Measurements from ENCODE around the gene TMEM259. TPM values are rescaled to one million over a fixed set of nuclear protein-coding genes. Genes with fewer than 3 reads are reported as not detected.

The TMEM259 gene
- total RNA-seq, 2 experiments from 2014 or later, result 388 to 390 TPM

- intact Hi-C loops (cut with DNase I, micrococcal nuclease), result no loop called here
- Histone ChIP-seq H3K27me3 (ENCODE audit: control insufficient read depth in 1 of 2, insufficient read depth in 2 of 2, low read length in 2 of 2) (peaks cover 0 to 15% of the 10 kb centered on the region in 2 experiments), H3K27ac (ENCODE audit: low read depth in 1 of 2, low read length in 2 of 2) (no peak overlapping the region), H3K36me3 (ENCODE audit: insufficient read depth, low read length) (peaks cover 37% of the 10 kb centered on the region), H3K4me3 (ENCODE audit: low read length) (no peak overlapping the region), H3K9me3 (ENCODE audit: control insufficient read depth in 1 of 2, insufficient read depth in 1 of 2, low read length in 2 of 2) (no peaks in the 10 kb centered on the region), H3K4me1 (ENCODE audit: insufficient read depth, low read length) (peaks cover 23% of the 10 kb centered on the region)
- peaks cover 8% of the 10 kb centered on the region for H3K27me3 Mint-ChIP-seq
- peaks cover 8% of the 10 kb centered on the region for H3K4me1 Mint-ChIP-seq (ENCODE audit: low read depth)
- no peak for DNase-seq
- ChIA-PET POLR2A (no interaction called here), CTCF (no interaction called here)
- H3K4me3 Mint-ChIP-seq, result no peak overlapping the region
- no peak for TF ChIP-seq CTCF (IDR thresholded peaks at IDR 0.05)
- no peak for ATAC-seq (ENCODE audit: poor library complexity)
- no peak overlapping the region for H3K27ac Mint-ChIP-seq
- no peaks in the 10 kb centered on the region for H3K9me3 Mint-ChIP-seq
- H3K36me3 Mint-ChIP-seq (ENCODE audit: low read depth), result peaks cover 23% of the 10 kb centered on the region
These were observed 28.3 kb downstream of the TMEM259 start for GRCh38 chr19:992670-993055.

- Mint-ChIP-seq H3K27ac (no peak overlapping the region), H3K4me3 (no peak overlapping the region), H3K9me3 (no peaks in the 10 kb centered on the region), H3K36me3 (ENCODE audit: low read depth) (peaks cover 23% of the 10 kb centered on the region), H3K4me1 (ENCODE audit: low read depth) (peaks cover 8% of the 10 kb centered on the region), H3K27me3 (peaks cover 7% of the 10 kb centered on the region)
- no peak for TF ChIP-seq CTCF (IDR thresholded peaks at IDR 0.05)
- POLR2A ChIA-PET, result no interaction called here
- Histone ChIP-seq H3K9me3 (ENCODE audit: control insufficient read depth in 1 of 2, insufficient read depth in 1 of 2, low read length in 2 of 2) (no peaks in the 10 kb centered on the region), H3K4me1 (ENCODE audit: insufficient read depth, low read length) (peaks cover 20% of the 10 kb centered on the region), H3K36me3 (ENCODE audit: insufficient read depth, low read length) (peaks cover 41% of the 10 kb centered on the region), H3K27ac (ENCODE audit: low read depth in 1 of 2, low read length in 2 of 2) (no peak overlapping the region), H3K4me3 (ENCODE audit: low read length) (no peak overlapping the region), H3K27me3 (ENCODE audit: control insufficient read depth in 1 of 2, insufficient read depth in 2 of 2, low read length in 2 of 2) (peaks cover 0 to 10% of the 10 kb centered on the region in 2 experiments)
- intact Hi-C loops (cut with DNase I, micrococcal nuclease), result no loop called here
- no peak for DNase-seq
- ATAC-seq (ENCODE audit: poor library complexity), result no peak
- CTCF ChIA-PET, result no interaction called here
These were observed 28.8 kb downstream of the TMEM259 start for GRCh38 chr19:991932-992669.

DNA sequence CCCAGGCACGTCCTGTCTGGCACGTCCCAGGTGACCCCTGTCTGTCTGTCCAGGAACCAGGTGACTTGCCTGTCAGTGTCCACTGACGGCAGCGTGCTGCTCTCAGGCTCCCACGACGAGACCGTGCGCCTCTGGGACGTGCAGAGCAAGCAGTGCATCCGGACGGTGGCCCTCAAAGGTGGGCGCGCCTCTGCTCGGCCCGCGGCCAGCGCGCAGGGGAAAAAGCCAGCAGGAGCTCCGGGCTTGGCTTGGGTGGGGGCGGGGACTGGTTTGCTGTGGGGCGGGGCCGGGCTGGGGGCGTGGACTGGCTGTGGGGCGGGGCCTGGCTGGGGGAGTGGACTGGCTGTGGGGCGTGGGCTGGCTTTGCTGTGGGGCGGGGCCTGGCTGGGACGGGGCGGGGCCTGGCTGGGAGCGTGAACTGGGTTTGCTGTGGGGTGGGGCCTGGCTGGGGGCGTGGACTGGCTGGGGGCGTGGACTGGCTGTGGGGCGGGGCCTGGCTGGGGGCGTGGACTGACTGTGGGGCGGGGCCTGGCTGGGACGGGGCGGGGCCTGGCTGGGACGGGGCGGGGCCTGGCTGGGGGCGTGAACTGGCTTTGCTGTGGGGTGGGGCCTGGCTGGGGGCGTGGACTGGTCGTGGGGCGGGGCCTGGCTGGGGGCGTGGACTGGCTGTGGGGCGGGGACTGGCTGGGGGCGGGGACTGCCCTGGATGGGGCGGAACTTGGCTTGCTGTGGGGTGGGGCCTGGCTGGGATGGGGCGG lies 29.6 kb downstream of the TMEM259 start:
- H3K27ac Mint-ChIP-seq, result no peak overlapping the region
- DNase-seq, result peak; percentile 19 to 79 (median 46)
- Histone ChIP-seq H3K36me3 (ENCODE audit: insufficient read depth, low read length) (peaks cover 47% of the 10 kb centered on the region), H3K9me3 (ENCODE audit: control insufficient read depth in 1 of 2, insufficient read depth in 1 of 2, low read length in 2 of 2) (no peaks in the 10 kb centered on the region), H3K27me3 (ENCODE audit: control insufficient read depth in 1 of 2, insufficient read depth in 2 of 2, low read length in 2 of 2) (peaks cover 0 to 6% of the 10 kb centered on the region in 2 experiments), H3K4me1 (ENCODE audit: insufficient read depth, low read length) (peaks cover 13% of the 10 kb centered on the region), H3K4me3 (ENCODE audit: low read length) (no peak overlapping the region), H3K27ac (ENCODE audit: low read depth in 1 of 2, low read length in 2 of 2) (no peak overlapping the region)
- ChIA-PET POLR2A (no interaction called here), CTCF (no interaction called here)
- H3K27me3 Mint-ChIP-seq, result peaks cover 2% of the 10 kb centered on the region
- peaks cover 27% of the 10 kb centered on the region for H3K36me3 Mint-ChIP-seq (ENCODE audit: low read depth)
- H3K4me1 Mint-ChIP-seq (ENCODE audit: low read depth), result peaks cover 3% of the 10 kb centered on the region
- intact Hi-C loops (cut with DNase I, micrococcal nuclease), result no loop called here
- no peak for TF ChIP-seq CTCF (IDR thresholded peaks at IDR 0.05)
- peak; percentile 72 for ATAC-seq (ENCODE audit: poor library complexity)
- H3K4me3 Mint-ChIP-seq, result no peak overlapping the region
- no peaks in the 10 kb centered on the region for H3K9me3 Mint-ChIP-seq

Data from CD4-positive, alpha-beta T cell (primary cell).